ENCODE results near the gene DTX3. TPM values are rescaled to one million over a fixed set of nuclear protein-coding genes. Genes with fewer than 3 reads are reported as not detected.

DTX3 gene
- total and polyA plus RNA-seq, 2 of the 13 experiments (the other 11 are each of a cell fraction or from before 2014, with no cell fraction given) = 9.0 to 27.2 TPM

GRCh38 chr12:57582440-57582839 is 22.2 kb upstream of the DTX3 start (continued):
- no peak for TF ChIP-seq ZNF652 (CRISPR knock-in tag; IDR thresholded peaks at IDR 0.05; ENCODE audit: borderline replicate concordance, low read depth)
- no peak for TF ChIP-seq ZNF33B (CRISPR knock-in tag; IDR thresholded peaks at IDR 0.05)

- Histone ChIP-seq H3K27me3 (ENCODE audit: control insufficient read depth in 1 of 2, insufficient read depth in 2 of 2, low read length in 2 of 2) (no peaks in the 10 kb centered on the region), H3K4me2 (ENCODE audit: low read depth, low read length) (no peak overlapping the region), H3K9ac (ENCODE audit: insufficient read depth, low read depth, low read length) (no peak overlapping the region), H3K36me3 (replicated peaks in 1 of 2; ENCODE audit: control insufficient read depth in 1 of 2, insufficient read depth in 2 of 2, low read length in 2 of 2) (peaks cover 3 to 25% of the 10 kb centered on the region in 2 experiments), H3K9me3 (ENCODE audit: low read length) (no peaks in the 10 kb centered on the region), H3K79me2 (ENCODE audit: insufficient read depth, low read length) (peaks cover 2% of the 10 kb centered on the region), H4K20me1 (ENCODE audit: insufficient read depth, low read length) (no peaks in the 10 kb centered on the region), H3K27ac (ENCODE audit: extremely low read length, insufficient read depth, low read length) (no peak overlapping the region), H2AFZ (ENCODE audit: low read length) (no peak overlapping the region), H3K4me3 (replicated peaks in 1 of 3; ENCODE audit: insufficient read depth in 1 of 3, low read depth in 2 of 3, low read length in 3 of 3) (no peak overlapping the region), H3K4me1 (ENCODE audit: insufficient read depth, low read length) (peaks cover 43% of the 10 kb centered on the region)
- POLR2A ChIA-PET = interaction anchor here (0.9 to 2.6 kb wide), 8 partner anchors 28 to 110 kb away, joined by 3 to 8 read pairs (median 4); partner anchors contain the start of genes ARHGEF25, B4GALNT1, DDIT3 and OS9
- peak; percentile 94 for FAIRE-seq
- BruUV-seq (replicated peaks) = no TSS peak
- intact Hi-C loops (cut with micrococcal nuclease; ENCODE audit: unreplicated experiment) (loop anchor here (1.0 to 5.0 kb wide), 3 partner anchors 38 to 154 kb away; partner anchors contain the start of genes AGAP2 and B4GALNT1), in situ Hi-C loops (cut with HindIII; ENCODE audit: extremely low pct_ligation_motif_present, low pct_unique_long_range_greater_than_20kb) (loop anchor here (5.0 kb wide), 1 partner anchor 39 kb away; no protein-coding TSS in a partner anchor)
- WGBS (ENCODE audit: low lambda C conversion rate) = 58% methylated on average over 13 of the region's 13 CpGs
- peak; percentile 76 for ATAC-seq
- CTCF ChIA-PET (ENCODE audit: low intra/inter-chr PET ratio, low total read pairs) = interaction anchor here (1.0 to 3.8 kb wide), 6 partner anchors 33 to 110 kb away, joined by 3 to 53 read pairs (median 5); partner anchors contain the start of genes B4GALNT1, KIF5A and OS9
- DNase-seq (ENCODE audit: low spot score) = peak; percentile 86
- TF ChIP-seq SMARCE1 (IDR thresholded peaks at IDR 0.05; ENCODE audit: borderline replicate concordance) (no peak), TRIM22 (IDR thresholded peaks at IDR 0.05) (no peak), ZBTB8A (CRISPR knock-in tag; IDR thresholded peaks at IDR 0.05; ENCODE audit: borderline replicate concordance, low read depth) (no peak), ZNF3 (CRISPR knock-in tag; IDR thresholded peaks at IDR 0.05) (no peak), RFX1 (IDR thresholded peaks at IDR 0.05) (no peak), ZUFSP (CRISPR knock-in tag; IDR thresholded peaks at IDR 0.05; ENCODE audit: borderline replicate concordance) (no peak), RFX3 (CRISPR knock-in tag; IDR thresholded peaks at IDR 0.05) (no peak), ZNF326 (CRISPR knock-in tag; IDR thresholded peaks at IDR 0.05; ENCODE audit: borderline replicate concordance) (no peak), ZHX1 (CRISPR knock-in tag; IDR thresholded peaks at IDR 0.05; ENCODE audit: low read depth) (no peak), AGO2 (optimal IDR thresholded peaks at IDR 0.05; ENCODE audit: low read depth, low read length) (no peak), NR0B2 (CRISPR knock-in tag; IDR thresholded peaks at IDR 0.05) (no peak), ZFAT (CRISPR knock-in tag; conservative IDR thresholded peaks at IDR 0.05) (no peak), IRF2 (CRISPR knock-in tag; IDR thresholded peaks at IDR 0.05) (no peak), RAD21 (CRISPR knock-in tag; IDR thresholded peaks at IDR 0.05) (peak; percentile 90), FOXK2 (IDR thresholded peaks at IDR 0.05) (no peak)
Measured at GRCh38 chr12:57583008-57583831, 21.4 kb upstream of the DTX3 start.

Data from HepG2 (cell line).